Coronary artery (tissue), 2 donors: Measurements from ENCODE around the gene NHERF2.

Source experiments
- DNase-seq: peaks from one replicate; pipeline ENCODE4 v3.0.0-alpha.2; 2017; ENCODE audit warnings: low spot score
- H3K27ac ChIP-seq, 2 donors: fragments of 200-600 bp; sonication (generic); one replicate each; pipeline ENCODE4 v1.5.1; 2016 to 2019
- H3K4me3 ChIP-seq: fragments of 200-600 bp; sonication (generic); 2 replicates; pipeline ENCODE4 v1.5.1; 2016; ENCODE audit warnings: mild to moderate bottlenecking, moderate library complexity
- CTCF ChIP-seq: fragments of 200-600 bp; sonication (generic); IDR thresholded peaks from one replicate; pipeline ENCODE4 v1.5.1; 2019; ENCODE audit warnings: antibody characterized with exemption

The NHERF2 gene

GRCh38 chr16:1998852-1999801 is 27.6 kb upstream of the NHERF2 start:
- Histone ChIP-seq H3K27ac (no peak overlapping the region), H3K4me3 (no peak overlapping the region)
- TF ChIP-seq CTCF: no peak
- DNase-seq: no peak

GRCh38 chr16:1999866-2000514 is 26.7 kb upstream of the NHERF2 start:
- Histone ChIP-seq H3K27ac (no peak overlapping the region), H3K4me3 (no peak overlapping the region)
- no peak for DNase-seq
- no peak for TF ChIP-seq CTCF

GRCh38 chr16:2001035-2001434 is 25.7 kb upstream of the NHERF2 start:
- Histone ChIP-seq H3K4me3 (no peak overlapping the region), H3K27ac (no peak overlapping the region)
- no peak for DNase-seq
- TF ChIP-seq CTCF: no peak

GRCh38 chr16:2001456-2002355 is 25.0 kb upstream of the NHERF2 start:
- no peak for DNase-seq
- no peak overlapping the region for H3K27ac ChIP-seq
- no peak for TF ChIP-seq CTCF
- no peak overlapping the region for H3K4me3 ChIP-seq

- TF ChIP-seq CTCF: no peak
- DNase-seq: no peak
- Histone ChIP-seq H3K4me3 (no peak overlapping the region), H3K27ac (no peak overlapping the region)
Measured at GRCh38 chr16:2002406-2003230, 24.1 kb upstream of the NHERF2 start.

GRCh38 chr16:2003231-2003826 is 23.4 kb upstream of the NHERF2 start:
- DNase-seq: no peak
- Histone ChIP-seq H3K4me3 (no peak overlapping the region), H3K27ac (no peak overlapping the region)
- TF ChIP-seq CTCF: no peak
